GM18499 (cell line): Measurements from ENCODE around the gene PXK.

Source experiments
- ATAC-seq: cut with Tn5 transposase; IDR thresholded peaks from one replicate; pipeline ENCODE4 v1.9.1; 2021; ENCODE audit warnings: moderate number of reproducible peaks; ENCODE audit not compliant: insufficient read depth, unreplicated experiment

Gene PXK

GRCh38 chr3:58452176-58452575, 119.5 kb downstream of the PXK start:
- no peak for ATAC-seq

- ATAC-seq = no peak
Measured at GRCh38 chr3:58459160-58459559, 126.5 kb downstream of the PXK start.

- ATAC-seq = no peak
Measured at GRCh38 chr3:58462829-58463180, 130.1 kb downstream of the PXK start.

- ATAC-seq = peak; percentile 74
Measured at GRCh38 chr3:58463181-58463941, 130.7 kb downstream of the PXK start.

- ATAC-seq = no peak
Measured at GRCh38 chr3:58463942-58464271, 131.2 kb downstream of the PXK start.

- no peak for ATAC-seq
Measured at GRCh38 chr3:58464866-58465265, 132.2 kb downstream of the PXK start.

GRCh38 chr3:58466899-58467563, 134.3 kb downstream of the PXK start:
- no peak for ATAC-seq

GRCh38 chr3:58469096-58469495, 136.4 kb downstream of the PXK start:
- no peak for ATAC-seq

GRCh38 chr3:58470363-58471024, 137.8 kb downstream of the PXK start:
- no peak for ATAC-seq

- ATAC-seq = no peak
Measured at GRCh38 chr3:58471025-58471887, 138.6 kb downstream of the PXK start.

GRCh38 chr3:58473275-58473674, 140.6 kb downstream of the PXK start:
- ATAC-seq = no peak

- ATAC-seq = no peak
Measured at GRCh38 chr3:58474348-58474911, 141.7 kb downstream of the PXK start.

GRCh38 chr3:58474967-58475578, 142.4 kb downstream of the PXK start:
- ATAC-seq = no peak
